GM12872 (cell line): ENCODE results near the gene PARK7.

Experiments used
- CTCF ChIP-seq: IDR thresholded peaks from 3 replicates; pipeline ENCODE4 v1.5.1; 2011; ENCODE audit warnings: low read depth, mild to moderate bottlenecking, low read length, moderate library complexity; ENCODE audit not compliant: insufficient read depth

The PARK7 gene

GRCh38 chr1:7954683-7955082 is 6.8 kb upstream of the PARK7 start:
- TF ChIP-seq CTCF, result no peak

- no peak for TF ChIP-seq CTCF
Measured at GRCh38 chr1:7956218-7957032, 5.1 kb upstream of the PARK7 start.

GRCh38 chr1:7960165-7960564 is 1.3 kb upstream of the PARK7 start:
- TF ChIP-seq CTCF, result no peak

- no peak for TF ChIP-seq CTCF
Measured at GRCh38 chr1:7960867-7961215, 670 bp upstream of the PARK7 start.

- TF ChIP-seq CTCF, result no peak
Measured at GRCh38 chr1:7962014-7962335, 464 bp downstream of the PARK7 start.

GRCh38 chr1:7962636-7963377 is 1.3 kb downstream of the PARK7 start:
- TF ChIP-seq CTCF, result no peak

- no peak for TF ChIP-seq CTCF
Measured at GRCh38 chr1:7964476-7964875, 3.0 kb downstream of the PARK7 start.
